ENCODE data around the gene TNNC2. TPM values are rescaled to one million over a fixed set of nuclear protein-coding genes. Genes with fewer than 3 reads are reported as not detected.
A peak's percentile ranks its signal among the peaks of the same experiment; 100 is the strongest.

TNNC2 gene
- total and polyA plus RNA-seq, 2 of the 13 experiments (the other 11 are each of a cell fraction or from before 2014, with no cell fraction given): 1.8 to 4.7 TPM

DNA sequence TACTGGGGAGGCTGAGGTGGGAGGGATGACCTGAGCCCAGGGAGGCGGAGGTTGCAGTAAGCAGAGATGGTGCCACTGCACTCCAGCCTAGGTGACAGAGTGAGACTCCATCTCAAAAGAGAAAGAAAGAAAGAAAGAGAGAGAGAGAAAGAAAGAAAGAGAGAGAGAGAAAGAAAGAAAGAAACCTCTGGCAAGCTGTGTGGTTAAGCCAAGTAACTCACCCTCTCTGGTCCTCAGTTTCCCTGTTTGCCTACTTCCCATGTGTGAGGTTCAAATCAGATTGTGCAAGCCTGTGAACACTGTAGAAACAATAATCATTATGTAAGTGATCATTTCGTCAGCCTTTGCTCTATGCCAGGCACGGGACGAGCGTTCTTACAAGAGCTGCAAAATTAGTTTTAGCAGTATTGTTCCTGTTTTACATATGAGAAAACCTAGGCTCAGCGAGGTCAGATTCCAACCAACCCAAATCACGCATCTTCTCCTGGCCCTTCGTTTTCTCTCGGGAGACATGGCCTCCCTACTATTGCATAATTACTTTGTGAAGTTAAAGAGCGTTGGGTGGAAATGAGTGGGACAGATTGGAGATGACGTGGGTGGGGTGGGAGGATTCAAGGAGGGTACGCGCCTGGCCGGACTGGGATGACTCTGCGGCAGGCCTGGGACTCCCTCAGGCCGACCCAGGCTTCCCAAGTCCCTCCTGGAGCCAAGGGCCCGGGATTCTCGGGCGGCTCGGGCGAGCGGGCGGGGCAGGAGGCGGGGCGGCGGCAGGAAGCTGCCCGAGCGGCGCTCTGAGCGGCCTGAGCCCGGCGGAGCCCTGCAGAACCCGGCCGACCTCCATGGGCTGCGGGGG, 6.1 kb upstream of the TNNC2 start, which contains the start of gene SNX21 (continued):
- TF ChIP-seq ZNF430 (CRISPR knock-in tag; IDR thresholded peaks at IDR 0.05) (peak; percentile 77; the same call in 1 of the 2 replicates), TAF1 (CRISPR knock-in tag; IDR thresholded peaks at IDR 0.05) (peak; percentile 75), SATB2 (CRISPR knock-in tag; IDR thresholded peaks at IDR 0.05) (no peak), ZNF614 (CRISPR knock-in tag; IDR thresholded peaks at IDR 0.05; ENCODE audit: borderline replicate concordance) (peak; percentile 57), ZNF766 (CRISPR knock-in tag; IDR thresholded peaks at IDR 0.05; ENCODE audit: borderline replicate concordance) (peak; percentile 90), ZBTB1 (CRISPR knock-in tag; IDR thresholded peaks at IDR 0.05; ENCODE audit: borderline replicate concordance) (no peak), HNF4A (CRISPR knock-in tag; IDR thresholded peaks at IDR 0.05) (peak; percentile 58), RFX1 (IDR thresholded peaks at IDR 0.05) (no peak), NPAS2 (CRISPR knock-in tag; IDR thresholded peaks at IDR 0.05; ENCODE audit: borderline replicate concordance) (no peak), ZNF549 (CRISPR knock-in tag; IDR thresholded peaks at IDR 0.05) (peak; percentile 76; the same call in 1 of the 2 replicates)
- TF ChIP-seq, protein P1, sequence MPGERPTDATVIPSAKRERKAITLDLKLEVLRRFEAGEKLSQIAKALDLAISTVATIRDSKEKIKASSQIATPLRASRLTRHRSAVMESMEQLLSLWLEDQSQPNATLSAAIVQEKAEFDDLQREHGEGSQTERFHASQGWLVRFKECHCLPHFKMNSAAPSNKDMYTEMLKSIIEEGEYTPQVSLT (CRISPR knock-in tag; IDR thresholded peaks at IDR 0.05; ENCODE audit: borderline replicate concordance, low read depth): peak; percentile 41; the same call in 1 of the 2 replicates
- TF ChIP-seq, protein P2, sequence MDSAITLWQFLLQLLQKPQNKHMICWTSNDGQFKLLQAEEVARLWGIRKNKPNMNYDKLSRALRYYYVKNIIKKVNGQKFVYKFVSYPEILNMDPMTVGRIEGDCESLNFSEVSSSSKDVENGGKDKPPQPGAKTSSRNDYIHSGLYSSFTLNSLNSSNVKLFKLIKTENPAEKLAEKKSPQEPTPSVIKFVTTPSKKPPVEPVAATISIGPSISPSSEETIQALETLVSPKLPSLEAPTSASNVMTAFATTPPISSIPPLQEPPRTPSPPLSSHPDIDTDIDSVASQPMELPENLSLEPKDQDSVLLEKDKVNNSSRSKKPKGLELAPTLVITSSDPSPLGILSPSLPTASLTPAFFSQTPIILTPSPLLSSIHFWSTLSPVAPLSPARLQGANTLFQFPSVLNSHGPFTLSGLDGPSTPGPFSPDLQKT (CRISPR knock-in tag; IDR thresholded peaks at IDR 0.05; ENCODE audit: borderline replicate concordance): no peak; the same call in 1 of the 2 replicates
- TF ChIP-seq, protein P3, sequence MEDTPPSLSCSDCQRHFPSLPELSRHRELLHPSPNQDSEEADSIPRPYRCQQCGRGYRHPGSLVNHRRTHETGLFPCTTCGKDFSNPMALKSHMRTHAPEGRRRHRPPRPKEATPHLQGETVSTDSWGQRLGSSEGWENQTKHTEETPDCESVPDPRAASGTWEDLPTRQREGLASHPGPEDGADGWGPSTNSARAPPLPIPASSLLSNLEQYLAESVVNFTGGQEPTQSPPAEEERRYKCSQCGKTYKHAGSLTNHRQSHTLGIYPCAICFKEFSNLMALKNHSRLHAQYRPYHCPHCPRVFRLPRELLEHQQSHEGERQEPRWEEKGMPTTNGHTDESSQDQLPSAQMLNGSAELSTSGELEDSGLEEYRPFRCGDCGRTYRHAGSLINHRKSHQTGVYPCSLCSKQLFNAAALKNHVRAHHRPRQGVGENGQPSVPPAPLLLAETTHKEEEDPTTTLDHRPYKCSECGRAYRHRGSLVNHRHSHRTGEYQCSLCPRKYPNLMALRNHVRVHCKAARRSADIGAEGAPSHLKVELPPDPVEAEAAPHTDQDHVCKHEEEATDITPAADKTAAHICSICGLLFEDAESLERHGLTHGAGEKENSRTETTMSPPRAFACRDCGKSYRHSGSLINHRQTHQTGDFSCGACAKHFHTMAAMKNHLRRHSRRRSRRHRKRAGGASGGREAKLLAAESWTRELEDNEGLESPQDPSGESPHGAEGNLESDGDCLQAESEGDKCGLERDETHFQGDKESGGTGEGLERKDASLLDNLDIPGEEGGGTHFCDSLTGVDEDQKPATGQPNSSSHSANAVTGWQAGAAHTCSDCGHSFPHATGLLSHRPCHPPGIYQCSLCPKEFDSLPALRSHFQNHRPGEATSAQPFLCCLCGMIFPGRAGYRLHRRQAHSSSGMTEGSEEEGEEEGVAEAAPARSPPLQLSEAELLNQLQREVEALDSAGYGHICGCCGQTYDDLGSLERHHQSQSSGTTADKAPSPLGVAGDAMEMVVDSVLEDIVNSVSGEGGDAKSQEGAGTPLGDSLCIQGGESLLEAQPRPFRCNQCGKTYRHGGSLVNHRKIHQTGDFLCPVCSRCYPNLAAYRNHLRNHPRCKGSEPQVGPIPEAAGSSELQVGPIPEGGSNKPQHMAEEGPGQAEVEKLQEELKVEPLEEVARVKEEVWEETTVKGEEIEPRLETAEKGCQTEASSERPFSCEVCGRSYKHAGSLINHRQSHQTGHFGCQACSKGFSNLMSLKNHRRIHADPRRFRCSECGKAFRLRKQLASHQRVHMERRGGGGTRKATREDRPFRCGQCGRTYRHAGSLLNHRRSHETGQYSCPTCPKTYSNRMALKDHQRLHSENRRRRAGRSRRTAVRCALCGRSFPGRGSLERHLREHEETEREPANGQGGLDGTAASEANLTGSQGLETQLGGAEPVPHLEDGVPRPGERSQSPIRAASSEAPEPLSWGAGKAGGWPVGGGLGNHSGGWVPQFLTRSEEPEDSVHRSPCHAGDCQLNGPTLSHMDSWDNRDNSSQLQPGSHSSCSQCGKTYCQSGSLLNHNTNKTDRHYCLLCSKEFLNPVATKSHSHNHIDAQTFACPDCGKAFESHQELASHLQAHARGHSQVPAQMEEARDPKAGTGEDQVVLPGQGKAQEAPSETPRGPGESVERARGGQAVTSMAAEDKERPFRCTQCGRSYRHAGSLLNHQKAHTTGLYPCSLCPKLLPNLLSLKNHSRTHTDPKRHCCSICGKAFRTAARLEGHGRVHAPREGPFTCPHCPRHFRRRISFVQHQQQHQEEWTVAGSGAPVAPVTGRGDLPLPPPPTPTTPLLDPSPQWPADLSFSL (CRISPR knock-in tag; IDR thresholded peaks at IDR 0.05): peak; percentile 42; the same call in 1 of the 2 replicates
- TF ChIP-seq, protein P4, sequence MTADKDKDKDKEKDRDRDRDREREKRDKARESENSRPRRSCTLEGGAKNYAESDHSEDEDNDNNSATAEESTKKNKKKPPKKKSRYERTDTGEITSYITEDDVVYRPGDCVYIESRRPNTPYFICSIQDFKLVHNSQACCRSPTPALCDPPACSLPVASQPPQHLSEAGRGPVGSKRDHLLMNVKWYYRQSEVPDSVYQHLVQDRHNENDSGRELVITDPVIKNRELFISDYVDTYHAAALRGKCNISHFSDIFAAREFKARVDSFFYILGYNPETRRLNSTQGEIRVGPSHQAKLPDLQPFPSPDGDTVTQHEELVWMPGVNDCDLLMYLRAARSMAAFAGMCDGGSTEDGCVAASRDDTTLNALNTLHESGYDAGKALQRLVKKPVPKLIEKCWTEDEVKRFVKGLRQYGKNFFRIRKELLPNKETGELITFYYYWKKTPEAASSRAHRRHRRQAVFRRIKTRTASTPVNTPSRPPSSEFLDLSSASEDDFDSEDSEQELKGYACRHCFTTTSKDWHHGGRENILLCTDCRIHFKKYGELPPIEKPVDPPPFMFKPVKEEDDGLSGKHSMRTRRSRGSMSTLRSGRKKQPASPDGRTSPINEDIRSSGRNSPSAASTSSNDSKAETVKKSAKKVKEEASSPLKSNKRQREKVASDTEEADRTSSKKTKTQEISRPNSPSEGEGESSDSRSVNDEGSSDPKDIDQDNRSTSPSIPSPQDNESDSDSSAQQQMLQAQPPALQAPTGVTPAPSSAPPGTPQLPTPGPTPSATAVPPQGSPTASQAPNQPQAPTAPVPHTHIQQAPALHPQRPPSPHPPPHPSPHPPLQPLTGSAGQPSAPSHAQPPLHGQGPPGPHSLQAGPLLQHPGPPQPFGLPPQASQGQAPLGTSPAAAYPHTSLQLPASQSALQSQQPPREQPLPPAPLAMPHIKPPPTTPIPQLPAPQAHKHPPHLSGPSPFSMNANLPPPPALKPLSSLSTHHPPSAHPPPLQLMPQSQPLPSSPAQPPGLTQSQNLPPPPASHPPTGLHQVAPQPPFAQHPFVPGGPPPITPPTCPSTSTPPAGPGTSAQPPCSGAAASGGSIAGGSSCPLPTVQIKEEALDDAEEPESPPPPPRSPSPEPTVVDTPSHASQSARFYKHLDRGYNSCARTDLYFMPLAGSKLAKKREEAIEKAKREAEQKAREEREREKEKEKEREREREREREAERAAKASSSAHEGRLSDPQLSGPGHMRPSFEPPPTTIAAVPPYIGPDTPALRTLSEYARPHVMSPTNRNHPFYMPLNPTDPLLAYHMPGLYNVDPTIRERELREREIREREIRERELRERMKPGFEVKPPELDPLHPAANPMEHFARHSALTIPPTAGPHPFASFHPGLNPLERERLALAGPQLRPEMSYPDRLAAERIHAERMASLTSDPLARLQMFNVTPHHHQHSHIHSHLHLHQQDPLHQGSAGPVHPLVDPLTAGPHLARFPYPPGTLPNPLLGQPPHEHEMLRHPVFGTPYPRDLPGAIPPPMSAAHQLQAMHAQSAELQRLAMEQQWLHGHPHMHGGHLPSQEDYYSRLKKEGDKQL (CRISPR knock-in tag; IDR thresholded peaks at IDR 0.05; ENCODE audit: low read depth): no peak
